Epithelial cell of umbilical artery (primary cell): ENCODE measurements around the gene ERGIC2. TPM values are rescaled to one million over a fixed set of nuclear protein-coding genes. Genes with fewer than 3 reads are reported as not detected.

Experiments used
- total RNA-seq: library from RNA; depleted of rRNA; stranded (reverse); fragments of >200 nt; gene quantifications from 2 replicates; pipeline ENCODE4 v1.2.3, GENCODE V29; 2014

The ERGIC2 gene, protein sequence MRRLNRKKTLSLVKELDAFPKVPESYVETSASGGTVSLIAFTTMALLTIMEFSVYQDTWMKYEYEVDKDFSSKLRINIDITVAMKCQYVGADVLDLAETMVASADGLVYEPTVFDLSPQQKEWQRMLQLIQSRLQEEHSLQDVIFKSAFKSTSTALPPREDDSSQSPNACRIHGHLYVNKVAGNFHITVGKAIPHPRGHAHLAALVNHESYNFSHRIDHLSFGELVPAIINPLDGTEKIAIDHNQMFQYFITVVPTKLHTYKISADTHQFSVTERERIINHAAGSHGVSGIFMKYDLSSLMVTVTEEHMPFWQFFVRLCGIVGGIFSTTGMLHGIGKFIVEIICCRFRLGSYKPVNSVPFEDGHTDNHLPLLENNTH
- 58.5 and 92.1 TPM in 2 replicates for total RNA-seq

DNA sequence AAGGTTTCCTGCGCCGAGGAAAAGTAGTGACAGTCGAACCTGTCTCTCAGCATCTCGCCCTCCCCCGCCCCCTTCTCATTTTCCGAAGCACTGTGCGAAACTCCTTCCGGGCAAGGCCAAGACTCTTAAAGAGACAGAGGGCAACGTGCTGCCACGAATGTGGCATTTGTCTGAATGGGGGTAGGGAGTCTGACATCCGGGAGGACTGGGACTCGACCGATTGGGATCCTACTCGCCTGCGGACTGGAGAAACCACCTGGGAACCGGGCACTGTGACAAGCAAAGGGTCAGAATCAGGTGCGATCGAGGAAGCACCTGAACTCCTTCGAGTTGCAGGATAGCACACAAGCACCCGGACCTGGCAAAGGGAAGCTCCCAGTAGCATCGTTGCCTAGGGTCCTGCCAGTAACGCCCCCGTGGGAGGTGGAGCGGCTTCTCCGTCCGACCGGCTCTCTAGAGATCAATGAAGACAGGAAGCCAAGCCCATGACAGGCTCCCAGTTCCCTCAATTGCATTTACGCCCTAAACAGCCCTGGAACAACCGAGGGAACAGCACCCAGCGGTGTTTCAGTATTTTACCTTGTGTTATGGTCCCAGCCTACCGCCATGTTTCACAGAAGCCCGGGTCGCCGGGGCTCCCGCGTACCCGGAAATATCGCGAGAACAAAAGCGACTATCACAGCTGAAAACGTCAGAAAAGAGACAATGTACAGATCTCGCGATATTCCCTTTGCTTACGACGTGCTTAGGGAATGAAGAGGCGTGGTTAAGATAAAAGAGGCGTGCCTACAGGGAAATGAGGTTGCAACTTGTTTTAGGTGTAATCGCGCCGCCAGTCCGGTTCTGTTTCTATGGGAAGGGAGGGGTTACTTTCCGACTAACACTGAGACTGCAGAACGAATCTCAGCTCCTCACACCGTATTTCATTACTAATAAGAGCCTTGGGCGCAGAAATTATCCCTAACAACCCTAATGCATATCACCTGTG lies at the start of gene ERGIC2:
Gene ERGIC2 (minus strand): TSS at position 637 of the 988 bp plus-strand sequence. CDS start 9,539 bp downstream, outside the sequence.

Other genes starting within 250 kb of the ERGIC2 start
- 40.3 and 72.4 TPM in 2 replicates for gene FAR2, start 231.9 kb downstream of the ERGIC2 start, total RNA-seq
- gene OVCH1, start 116.5 kb upstream of the ERGIC2 start, total RNA-seq: not detected in 2 replicates